Esophagus squamous epithelium (tissue), 4 donors: ENCODE data around the gene PIK3AP1.

Experiments used
- POLR2A ChIP-seq, 4 donors: fragments of 450-650 bp; IDR thresholded peaks; one replicate each; pipeline ENCODE4 v1.6.1; 2017; ENCODE audit warnings: antibody characterized with exemption in 4 of 4, mild to moderate bottlenecking in 4 of 4, moderate library complexity in 3 of 4
- TF ChIP-seq, protein P1 (sequence below), 6 experiments: fragments of 450-650 bp in 4 of 6; fragments of 200-600 bp in 2 of 6; sonication (generic) in 2 of 6; IDR thresholded peaks; one replicate each; pipeline ENCODE4 v1.5.1; 2016 to 2019; ENCODE audit warnings: antibody characterized with exemption in 6 of 6, mild to moderate bottlenecking in 4 of 6, moderate library complexity in 4 of 6

DNA sequence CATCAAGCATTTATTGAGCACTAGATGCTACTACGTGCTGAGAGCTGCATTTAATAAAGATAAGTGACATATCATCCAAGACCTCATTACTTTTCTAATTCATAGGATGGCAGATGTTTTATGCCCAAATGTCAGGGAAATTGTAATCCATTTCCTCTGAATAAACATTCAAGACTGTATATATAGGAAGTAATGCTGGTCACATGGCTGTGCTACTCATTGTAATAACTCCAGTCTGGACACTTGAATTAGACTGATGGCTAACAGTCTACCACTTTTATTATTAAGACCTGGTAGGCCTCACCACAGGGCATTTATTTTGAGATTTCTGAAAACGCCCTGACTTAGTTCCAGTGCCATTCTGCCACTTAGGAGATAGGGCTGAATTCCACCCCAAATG lies 36.6 kb downstream of the PIK3AP1 start:
- TF ChIP-seq, protein P1, sequence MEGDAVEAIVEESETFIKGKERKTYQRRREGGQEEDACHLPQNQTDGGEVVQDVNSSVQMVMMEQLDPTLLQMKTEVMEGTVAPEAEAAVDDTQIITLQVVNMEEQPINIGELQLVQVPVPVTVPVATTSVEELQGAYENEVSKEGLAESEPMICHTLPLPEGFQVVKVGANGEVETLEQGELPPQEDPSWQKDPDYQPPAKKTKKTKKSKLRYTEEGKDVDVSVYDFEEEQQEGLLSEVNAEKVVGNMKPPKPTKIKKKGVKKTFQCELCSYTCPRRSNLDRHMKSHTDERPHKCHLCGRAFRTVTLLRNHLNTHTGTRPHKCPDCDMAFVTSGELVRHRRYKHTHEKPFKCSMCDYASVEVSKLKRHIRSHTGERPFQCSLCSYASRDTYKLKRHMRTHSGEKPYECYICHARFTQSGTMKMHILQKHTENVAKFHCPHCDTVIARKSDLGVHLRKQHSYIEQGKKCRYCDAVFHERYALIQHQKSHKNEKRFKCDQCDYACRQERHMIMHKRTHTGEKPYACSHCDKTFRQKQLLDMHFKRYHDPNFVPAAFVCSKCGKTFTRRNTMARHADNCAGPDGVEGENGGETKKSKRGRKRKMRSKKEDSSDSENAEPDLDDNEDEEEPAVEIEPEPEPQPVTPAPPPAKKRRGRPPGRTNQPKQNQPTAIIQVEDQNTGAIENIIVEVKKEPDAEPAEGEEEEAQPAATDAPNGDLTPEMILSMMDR (IDR thresholded peaks at IDR 0.05), result no peak
- no peak for TF ChIP-seq POLR2A (IDR thresholded peaks at IDR 0.05)
